HepG2 (cell line): ENCODE measurements around the gene DSTYK. TPM values are rescaled to one million over a fixed set of nuclear protein-coding genes. Genes with fewer than 3 reads are reported as not detected.
A peak's percentile ranks its signal among the peaks of the same experiment; 100 is the strongest.

Experiments
- CHD4 ChIP-seq: fragments of 200-600 bp; sonication (generic); IDR thresholded peaks from 2 replicates; pipeline ENCODE4 v1.7.0; 2017; ENCODE audit warnings: mild to moderate bottlenecking, low read length, borderline replicate concordance
- GATA4 ChIP-seq: sonication (generic); IDR thresholded peaks from 2 replicates; pipeline ENCODE4 v1.6.1; 2016; ENCODE audit warnings: antibody characterized with exemption, low read depth, borderline replicate concordance
- HOXA3 ChIP-seq: sonication (generic); formaldehyde crosslinking; IDR thresholded peaks from 2 replicates; pipeline ENCODE4 v1.5.0; 2020; ENCODE audit warnings: missing genetic modification reagents
- KDM1A ChIP-seq: IDR thresholded peaks from 2 replicates; pipeline ENCODE4 v1.6.1; 2016; ENCODE audit warnings: missing compliant biosample characterization
- MTERF4 ChIP-seq: sonication (generic); formaldehyde crosslinking; IDR thresholded peaks from 2 replicates; pipeline ENCODE4 v1.8.0; 2023; ENCODE audit warnings: mild to moderate bottlenecking, missing genetic modification reagents
- PAWR ChIP-seq: sonication (generic); formaldehyde crosslinking; IDR thresholded peaks from 2 replicates; pipeline ENCODE4 v1.4.0; 2020; ENCODE audit warnings: missing genetic modification reagents, mild to moderate bottlenecking, borderline replicate concordance
- PCBP1 ChIP-seq: fragments of 200-400 bp; formaldehyde crosslinking; IDR thresholded peaks from 2 replicates; pipeline ENCODE4 v1.6.1; 2017; ENCODE audit warnings: mild to moderate bottlenecking, low read depth, low read length, borderline replicate concordance
- PHF20 ChIP-seq: sonication (generic); formaldehyde crosslinking; IDR thresholded peaks from 2 replicates; pipeline ENCODE4 v1.5.0; 2020; ENCODE audit warnings: mild to moderate bottlenecking, missing genetic modification reagents
- POLR2G ChIP-seq: fragments of 200-400 bp; formaldehyde crosslinking; IDR thresholded peaks from 2 replicates; pipeline ENCODE4 v1.6.1; 2018; ENCODE audit warnings: mild to moderate bottlenecking, low read depth, low read length, moderate library complexity
- SMYD3 ChIP-seq: sonication (generic); formaldehyde crosslinking; IDR thresholded peaks from 2 replicates; pipeline ENCODE4 v1.8.1; 2023; ENCODE audit warnings: mild to moderate bottlenecking, missing genetic modification reagents
- SNAI1 ChIP-seq: sonication (generic); formaldehyde crosslinking; IDR thresholded peaks from 2 replicates; pipeline ENCODE4 v1.5.0; 2020; ENCODE audit warnings: mild to moderate bottlenecking, missing genetic modification reagents, borderline replicate concordance
- SRF ChIP-seq: IDR thresholded peaks from 2 replicates; pipeline ENCODE4 v1.6.1; 2011; ENCODE audit warnings: mild to moderate bottlenecking, low read depth, low read length, moderate library complexity
- TSC22D2 ChIP-seq: sonication (generic); formaldehyde crosslinking; IDR thresholded peaks from 2 replicates; pipeline ENCODE4 v1.5.1; 2020; ENCODE audit warnings: missing genetic modification reagents, mild to moderate bottlenecking, borderline replicate concordance
- ZNF143 ChIP-seq: sonication (generic); formaldehyde crosslinking; IDR thresholded peaks from 2 replicates; pipeline ENCODE4 v1.4.0; 2020; ENCODE audit warnings: missing genetic modification reagents
- ZNF256 ChIP-seq: sonication (generic); formaldehyde crosslinking; conservative IDR thresholded peaks from 2 replicates; pipeline ENCODE4 v1.4.0; 2020; ENCODE audit warnings: missing genetic modification reagents
- ZNF276 ChIP-seq: sonication (generic); formaldehyde crosslinking; IDR thresholded peaks from 2 replicates; pipeline ENCODE4 v1.4.0; 2020; ENCODE audit warnings: mild to moderate bottlenecking, low read depth, missing genetic modification reagents
- ZNF331 ChIP-seq: sonication (generic); formaldehyde crosslinking; IDR thresholded peaks from 2 replicates; pipeline ENCODE4 v1.4.0; 2020; ENCODE audit warnings: missing genetic modification reagents
- ZNF484 ChIP-seq: sonication (generic); formaldehyde crosslinking; IDR thresholded peaks from 2 replicates; pipeline ENCODE4 v1.5.1; 2020; ENCODE audit warnings: mild to moderate bottlenecking, low read depth, missing genetic modification reagents, borderline replicate concordance
- ZNF510 ChIP-seq: sonication (generic); formaldehyde crosslinking; IDR thresholded peaks from 2 replicates; pipeline ENCODE4 v1.4.0; 2020; ENCODE audit warnings: low read depth, mild to moderate bottlenecking, missing genetic modification reagents
- ZNF629 ChIP-seq: sonication (generic); formaldehyde crosslinking; conservative IDR thresholded peaks from 2 replicates; pipeline ENCODE4 v1.5.0; 2020; ENCODE audit warnings: missing genetic modification reagents
- ZNF724P ChIP-seq: sonication (generic); formaldehyde crosslinking; IDR thresholded peaks from 2 replicates; pipeline ENCODE4 v1.8.0; 2022; ENCODE audit warnings: missing genetic modification reagents, borderline replicate concordance
- ZNF883 ChIP-seq: sonication (generic); formaldehyde crosslinking; IDR thresholded peaks from 2 replicates; pipeline ENCODE4 v1.5.1; 2020; ENCODE audit warnings: mild to moderate bottlenecking, missing genetic modification reagents; ENCODE audit errors: not compliant biosample characterization
- polyA plus RNA-seq, 8 experiments: library from polyadenylated mRNA; depleted of rRNA in 3 of 8; stranded (reverse) in 7 of 8; unstranded in 1 of 8; fragments of >200 nt; fragmentation: Illumina TruSeq in 4 of 8; extraction: Trizol in 4 of 8; gene quantifications; 2 replicates each; pipeline versions ENCODE4 v1.2.1 to v1.2.3, GENCODE V29; 2011 to 2016; ENCODE audit warnings: low read depth in 4 of 8, missing spikeins in 1 of 8, mixed read lengths in 1 of 8; ENCODE audit not compliant: insufficient read depth in 1 of 8
- total RNA-seq, 5 experiments: library from RNA; depleted of rRNA; stranded (reverse); fragments of >200 nt; fragmentation: Illumina TruSeq; extraction: Trizol; gene quantifications; 2 replicates each; pipeline ENCODE4 v1.2.3, GENCODE V29; 2016; ENCODE audit warnings: low read depth in 1 of 5
- TF ChIP-seq, protein P1 (sequence below): sonication (generic); formaldehyde crosslinking; IDR thresholded peaks from 2 replicates; pipeline ENCODE4 v1.4.0; 2020; ENCODE audit warnings: low read depth, mild to moderate bottlenecking, missing genetic modification reagents
- TF ChIP-seq, protein P2 (sequence below): sonication (generic); formaldehyde crosslinking; IDR thresholded peaks from 2 replicates; pipeline ENCODE4 v1.8.0; 2022; ENCODE audit warnings: mild to moderate bottlenecking, missing genetic modification reagents, borderline replicate concordance

The DSTYK gene
- total and polyA plus RNA-seq, 2 of the 13 experiments (the other 11 are each of a cell fraction or from before 2014, with no cell fraction given) = 2.6 to 4.8 TPM

- TF ChIP-seq ZNF276 (CRISPR knock-in tag) = peak; percentile 90; the same call in 1 of the 2 replicates
- TF ChIP-seq ZNF629 (CRISPR knock-in tag) = 0 out of 2 replicates have a peak, but pooled peaks have one; percentile 36
- TF ChIP-seq ZNF724P (CRISPR knock-in tag) = 0 out of 2 replicates have a peak, but pooled peaks have one; percentile 21
- TF ChIP-seq ZNF510 (CRISPR knock-in tag) = peak; percentile 94
- TF ChIP-seq CHD4 = no peak
- TF ChIP-seq, protein P1, sequence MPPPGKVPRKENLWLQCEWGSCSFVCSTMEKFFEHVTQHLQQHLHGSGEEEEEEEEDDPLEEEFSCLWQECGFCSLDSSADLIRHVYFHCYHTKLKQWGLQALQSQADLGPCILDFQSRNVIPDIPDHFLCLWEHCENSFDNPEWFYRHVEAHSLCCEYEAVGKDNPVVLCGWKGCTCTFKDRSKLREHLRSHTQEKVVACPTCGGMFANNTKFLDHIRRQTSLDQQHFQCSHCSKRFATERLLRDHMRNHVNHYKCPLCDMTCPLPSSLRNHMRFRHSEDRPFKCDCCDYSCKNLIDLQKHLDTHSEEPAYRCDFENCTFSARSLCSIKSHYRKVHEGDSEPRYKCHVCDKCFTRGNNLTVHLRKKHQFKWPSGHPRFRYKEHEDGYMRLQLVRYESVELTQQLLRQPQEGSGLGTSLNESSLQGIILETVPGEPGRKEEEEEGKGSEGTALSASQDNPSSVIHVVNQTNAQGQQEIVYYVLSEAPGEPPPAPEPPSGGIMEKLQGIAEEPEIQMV (CRISPR knock-in tag) = peak; percentile 24; the same call in 1 of the 2 replicates
- TF ChIP-seq ZNF484 (CRISPR knock-in tag) = 0 out of 2 replicates have a peak, but pooled peaks have one; percentile 26
- TF ChIP-seq MTERF4 (CRISPR knock-in tag) = peak; percentile 18; the same call in 1 of the 2 replicates
- no peak for TF ChIP-seq KDM1A (CRISPR knock-in tag)
- peak; percentile 71; the same call in 1 of the 2 replicates for TF ChIP-seq SMYD3 (CRISPR knock-in tag)
- peak; percentile 93 for TF ChIP-seq ZNF331 (CRISPR knock-in tag)
- TF ChIP-seq ZNF256 = 0 out of 2 replicates have a peak, but pooled peaks have one; percentile 19
- TF ChIP-seq ZNF143 (CRISPR knock-in tag) = peak; percentile 100
- peak; percentile 59 for TF ChIP-seq SRF
- peak; percentile 92; the same call in 1 of the 2 replicates for TF ChIP-seq PCBP1
- peak; percentile 25 for TF ChIP-seq ZNF883 (CRISPR knock-in tag)
- TF ChIP-seq POLR2G = peak; percentile 85
- 0 out of 2 replicates have a peak, but pooled peaks have one; percentile 61 for TF ChIP-seq SNAI1 (CRISPR knock-in tag)
- TF ChIP-seq GATA4 = peak; percentile 26; the same call in 1 of the 2 replicates
- TF ChIP-seq PHF20 (CRISPR knock-in tag) = peak; percentile 70
- TF ChIP-seq PAWR (CRISPR knock-in tag) = 0 out of 2 replicates have a peak, but pooled peaks have one; percentile 42
- TF ChIP-seq TSC22D2 (CRISPR knock-in tag) = peak; percentile 32; the same call in 1 of the 2 replicates
- TF ChIP-seq, protein P2, sequence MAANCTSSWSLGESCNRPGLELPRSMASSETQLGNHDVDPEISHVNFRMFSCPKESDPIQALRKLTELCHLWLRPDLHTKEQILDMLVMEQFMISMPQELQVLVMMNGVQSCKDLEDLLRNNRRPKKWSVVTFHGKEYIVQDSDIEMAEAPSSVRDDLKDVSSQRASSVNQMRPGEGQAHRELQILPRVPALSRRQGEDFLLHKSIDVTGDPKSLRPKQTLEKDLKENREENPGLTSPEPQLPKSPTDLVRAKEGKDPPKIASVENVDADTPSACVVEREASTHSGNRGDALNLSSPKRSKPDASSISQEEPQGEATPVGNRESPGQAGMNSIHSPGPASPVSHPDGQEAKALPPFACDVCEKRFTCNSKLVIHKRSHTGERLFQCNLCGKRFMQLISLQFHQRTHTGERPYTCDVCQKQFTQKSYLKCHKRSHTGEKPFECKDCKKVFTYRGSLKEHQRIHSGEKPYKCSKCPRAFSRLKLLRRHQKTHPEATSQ (CRISPR knock-in tag) = peak; percentile 17
- TF ChIP-seq HOXA3 = peak; percentile 91
Observed at GRCh38 chr1:205211169-205211838, at the start of gene DSTYK (continued).
